C4-2B (cell line): Measurements from ENCODE around the gene UACA.

Source experiments
- ZFX ChIP-seq: fragments of 450-650 bp; IDR thresholded peaks from 2 replicates; pipeline ENCODE4 v1.6.1; 2017
- TF ChIP-seq, protein P1 (sequence below): fragments of 450-650 bp; conservative IDR thresholded peaks from 2 replicates; pipeline ENCODE4 v1.5.1; 2017; ENCODE audit warnings: mild to moderate bottlenecking

DNA sequence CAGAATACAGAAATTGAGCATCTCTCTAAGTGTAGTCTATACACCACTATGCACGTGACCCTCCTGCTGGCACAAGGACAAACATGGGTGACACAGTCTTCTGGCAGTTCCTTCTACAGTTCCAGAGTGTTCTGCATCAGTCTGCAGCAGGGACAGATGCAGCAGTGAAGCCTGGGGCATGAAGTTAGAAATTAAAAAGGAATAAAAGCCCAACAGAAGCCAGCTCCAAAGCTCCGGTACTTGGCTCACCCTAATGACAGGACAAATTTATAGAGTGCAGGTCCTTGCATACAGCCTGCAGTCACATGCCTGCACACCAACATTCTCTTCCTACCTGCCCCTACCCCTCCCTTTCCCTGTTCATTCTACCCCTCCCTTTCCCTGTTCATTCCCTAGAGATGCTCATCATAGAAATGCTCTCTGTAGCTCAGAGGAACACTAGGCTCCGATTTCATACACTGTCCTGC is 15.0 kb downstream of the UACA start:
- TF ChIP-seq, protein P1, sequence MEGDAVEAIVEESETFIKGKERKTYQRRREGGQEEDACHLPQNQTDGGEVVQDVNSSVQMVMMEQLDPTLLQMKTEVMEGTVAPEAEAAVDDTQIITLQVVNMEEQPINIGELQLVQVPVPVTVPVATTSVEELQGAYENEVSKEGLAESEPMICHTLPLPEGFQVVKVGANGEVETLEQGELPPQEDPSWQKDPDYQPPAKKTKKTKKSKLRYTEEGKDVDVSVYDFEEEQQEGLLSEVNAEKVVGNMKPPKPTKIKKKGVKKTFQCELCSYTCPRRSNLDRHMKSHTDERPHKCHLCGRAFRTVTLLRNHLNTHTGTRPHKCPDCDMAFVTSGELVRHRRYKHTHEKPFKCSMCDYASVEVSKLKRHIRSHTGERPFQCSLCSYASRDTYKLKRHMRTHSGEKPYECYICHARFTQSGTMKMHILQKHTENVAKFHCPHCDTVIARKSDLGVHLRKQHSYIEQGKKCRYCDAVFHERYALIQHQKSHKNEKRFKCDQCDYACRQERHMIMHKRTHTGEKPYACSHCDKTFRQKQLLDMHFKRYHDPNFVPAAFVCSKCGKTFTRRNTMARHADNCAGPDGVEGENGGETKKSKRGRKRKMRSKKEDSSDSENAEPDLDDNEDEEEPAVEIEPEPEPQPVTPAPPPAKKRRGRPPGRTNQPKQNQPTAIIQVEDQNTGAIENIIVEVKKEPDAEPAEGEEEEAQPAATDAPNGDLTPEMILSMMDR, result no peak
- TF ChIP-seq ZFX, result no peak
